GM21528 (cell line): ENCODE data around the gene CCR7.

ENCODE experiments used
- ATAC-seq: cut with Tn5 transposase; IDR thresholded peaks from one replicate; pipeline ENCODE4 v1.9.1; 2021; ENCODE audit warnings: mild to moderate bottlenecking, moderate library complexity; ENCODE audit not compliant: unreplicated experiment, low FRiP score

The CCR7 gene

DNA sequence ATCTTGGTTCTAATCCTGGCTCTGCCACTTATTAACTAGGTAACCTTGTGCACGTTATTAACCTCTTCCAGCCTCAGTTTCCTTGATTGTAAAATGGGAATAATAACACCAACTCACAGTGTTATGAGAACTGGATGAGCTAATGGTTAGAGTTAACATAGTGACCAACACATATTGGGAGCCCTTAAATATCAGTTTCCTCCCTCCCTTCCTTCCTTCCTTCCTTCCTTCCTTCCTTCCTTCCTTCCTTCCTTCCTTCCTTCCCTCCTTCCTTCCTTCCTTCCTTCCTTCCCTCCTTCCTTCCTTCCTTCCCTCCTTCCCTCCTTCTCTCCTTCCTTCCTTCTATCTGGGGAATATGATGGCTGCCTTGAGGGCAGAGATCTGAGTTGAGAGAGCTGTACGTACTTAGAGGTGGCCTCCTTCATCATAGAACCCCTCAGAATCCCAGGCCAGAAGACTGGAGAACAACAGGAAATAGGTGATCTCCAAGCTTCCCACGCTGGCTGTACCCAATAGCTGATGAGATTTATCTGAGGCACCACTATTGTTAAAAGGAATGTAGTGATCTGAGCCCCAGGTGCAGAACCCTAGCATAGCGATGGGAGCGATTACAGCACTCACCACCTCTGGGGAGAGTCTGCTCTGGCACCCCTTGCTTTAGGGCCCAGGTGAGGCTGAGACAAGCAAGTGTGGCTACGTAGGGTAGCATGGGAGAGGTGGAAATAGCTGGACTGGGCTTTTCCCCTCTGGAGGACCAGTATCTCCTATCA lies 26.2 kb downstream of the CCR7 start:
- ATAC-seq, result no peak

DNA sequence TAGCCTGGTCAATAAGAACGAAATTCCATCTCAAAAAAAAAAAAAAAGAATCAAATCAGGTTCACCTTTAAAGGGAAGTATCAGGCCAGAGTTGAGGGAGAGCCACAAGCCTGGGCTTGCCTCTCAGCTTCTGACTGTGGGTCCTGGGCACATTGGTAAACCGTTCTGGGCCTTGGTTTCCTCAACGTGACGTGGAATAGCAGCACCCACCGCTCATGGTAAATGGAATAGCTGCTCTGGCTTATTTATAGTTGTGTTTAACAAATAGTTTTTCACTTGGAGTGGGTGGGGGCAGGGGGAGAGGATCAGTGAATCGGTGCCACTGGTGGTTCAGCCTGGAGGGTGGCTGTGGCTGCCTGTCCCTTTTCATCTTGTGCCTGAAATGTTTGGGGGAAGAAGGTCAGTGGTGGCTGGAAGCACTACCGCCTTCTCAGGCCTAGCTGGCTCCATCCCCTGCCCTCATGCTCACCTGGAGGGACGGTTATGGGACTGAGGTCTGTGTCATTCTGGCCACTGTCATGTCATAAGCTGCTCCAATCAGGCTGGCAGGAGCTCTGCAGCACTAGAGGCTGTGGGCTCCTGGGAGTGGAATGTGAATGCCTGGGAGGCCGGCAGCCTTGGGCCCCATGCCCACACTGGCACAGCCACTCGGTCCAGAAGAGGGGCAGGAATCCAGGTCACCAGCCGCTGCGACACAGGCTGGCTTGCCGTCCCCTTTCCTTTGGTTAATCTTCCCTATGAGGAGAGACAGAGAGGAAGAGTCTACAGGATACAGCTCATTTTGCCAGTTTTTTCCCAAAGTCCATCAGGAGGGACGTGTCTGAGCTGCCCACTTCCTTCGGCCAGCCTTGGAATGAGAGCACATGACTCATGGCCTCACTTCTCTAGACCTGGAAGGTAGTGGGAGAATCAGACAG lies 27.0 kb downstream of the CCR7 start:
- ATAC-seq, result no peak

DNA sequence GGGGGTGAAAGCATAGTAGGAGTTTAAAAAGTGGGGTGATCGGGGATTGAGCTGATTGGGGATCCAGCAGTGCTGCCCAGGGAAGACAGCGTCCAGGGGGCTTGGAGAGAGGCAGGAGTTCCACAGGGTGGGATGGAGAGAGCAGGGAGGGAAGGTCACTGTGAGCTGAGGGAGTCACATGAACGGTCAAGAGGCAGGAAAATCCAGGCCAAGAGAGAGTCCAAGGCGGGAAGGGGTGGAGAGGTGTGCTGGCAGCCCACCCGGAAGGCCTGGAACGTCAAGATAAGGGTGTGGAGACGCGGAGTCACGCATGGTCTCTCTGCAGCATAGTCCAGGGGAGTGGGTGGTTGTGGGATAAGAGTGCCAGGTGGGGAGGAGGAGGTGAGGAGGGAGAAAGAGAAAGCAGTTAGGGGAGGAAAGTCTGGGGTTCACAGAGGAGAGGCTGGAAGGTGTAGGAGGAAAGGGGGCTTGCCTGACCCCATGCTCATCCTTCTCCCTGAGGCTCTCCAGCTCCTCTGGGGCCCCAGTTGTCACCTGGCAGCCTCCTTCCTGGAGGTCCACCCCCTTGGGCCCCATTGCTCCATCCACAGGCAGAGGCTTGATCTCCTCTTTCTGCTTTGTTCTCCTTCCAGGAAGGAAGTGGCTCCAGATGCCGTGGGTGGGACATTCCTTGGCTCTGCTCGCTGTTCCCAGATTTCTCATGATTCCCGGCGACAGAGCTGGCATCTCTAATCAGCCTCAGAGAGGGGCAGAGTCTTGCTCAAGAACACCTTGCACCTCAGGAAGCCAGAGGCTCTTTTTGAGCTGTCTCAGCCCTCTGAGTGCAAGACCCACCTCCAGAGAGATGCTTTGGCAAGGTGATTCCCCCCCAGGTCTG lies 28.7 kb downstream of the CCR7 start:
- no peak for ATAC-seq

DNA sequence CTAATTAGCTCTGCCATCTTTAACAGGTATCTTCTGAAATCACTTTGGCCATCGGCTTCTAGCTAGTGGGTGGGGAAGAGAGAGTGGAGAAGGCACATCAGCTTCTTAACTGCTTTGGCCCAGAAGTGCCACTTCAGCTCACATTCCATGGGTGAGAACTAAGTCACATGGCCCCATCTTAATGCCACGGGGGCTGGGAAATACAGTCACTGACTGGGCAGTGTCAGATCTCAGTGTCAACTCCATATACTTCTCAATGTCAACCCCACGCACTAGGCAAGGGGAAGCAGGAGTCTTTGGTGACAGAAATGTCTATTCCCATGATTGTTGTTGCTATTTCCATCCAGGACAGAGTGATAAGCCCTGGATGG lies 29.4 kb downstream of the CCR7 start:
- ATAC-seq, result no peak

DNA sequence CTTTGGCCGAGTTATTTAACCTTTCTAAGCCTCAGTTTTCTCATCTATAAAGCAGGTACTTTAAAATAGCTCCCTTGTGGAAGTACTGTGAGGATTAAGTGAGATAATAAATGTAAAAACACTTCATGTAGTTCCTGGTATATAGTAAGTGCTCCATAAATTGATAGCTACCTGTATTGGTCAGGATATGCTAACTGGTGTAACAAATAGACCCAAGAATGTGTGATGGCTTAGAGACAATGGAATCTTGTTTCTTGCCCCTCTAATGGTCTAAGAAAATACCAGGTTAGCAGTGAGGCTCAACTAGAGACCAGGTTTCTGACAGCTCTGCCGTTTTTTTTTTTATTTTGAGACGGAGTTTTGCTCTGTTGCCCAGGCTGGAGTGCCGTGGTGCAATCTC lies 29.8 kb downstream of the CCR7 start:
- ATAC-seq, result no peak

DNA sequence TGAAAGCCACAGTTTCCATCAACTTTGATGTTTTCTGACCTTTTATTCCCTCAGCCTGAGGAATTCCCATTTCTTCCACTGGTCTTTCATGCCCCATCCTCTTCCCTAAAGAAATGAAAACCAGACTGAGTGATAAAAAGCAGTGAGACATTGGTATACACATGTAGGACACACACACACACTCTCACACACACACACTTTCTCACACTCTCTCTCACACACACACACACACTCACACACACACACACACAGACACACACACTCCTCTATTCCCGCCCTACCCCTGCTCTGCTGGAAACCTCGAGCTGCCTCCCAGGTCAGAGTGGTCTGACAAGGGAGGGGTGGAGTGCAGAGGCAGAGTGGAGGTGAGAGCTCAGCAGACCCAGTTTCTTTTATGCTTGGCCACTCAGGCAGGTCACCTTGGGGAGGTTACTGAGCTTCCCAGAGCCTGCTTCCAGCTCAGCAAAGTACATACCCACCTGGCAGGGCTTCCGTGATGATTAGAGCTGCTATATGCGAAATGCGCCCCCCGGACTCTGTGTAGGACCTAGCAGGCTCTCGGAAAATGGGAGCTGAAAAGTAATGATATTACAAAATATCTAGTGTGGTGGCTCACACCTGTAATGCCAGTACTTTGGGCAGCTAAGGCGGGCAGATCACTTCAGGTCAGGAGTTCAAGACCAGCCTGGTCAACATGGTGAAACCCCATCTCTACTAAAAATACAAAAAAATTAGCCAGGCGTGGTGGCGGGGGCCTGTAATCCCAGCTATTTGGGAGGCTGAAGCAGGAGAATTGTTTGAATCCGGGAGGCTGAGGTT lies 30.7 kb downstream of the CCR7 start:
- no peak for ATAC-seq

DNA sequence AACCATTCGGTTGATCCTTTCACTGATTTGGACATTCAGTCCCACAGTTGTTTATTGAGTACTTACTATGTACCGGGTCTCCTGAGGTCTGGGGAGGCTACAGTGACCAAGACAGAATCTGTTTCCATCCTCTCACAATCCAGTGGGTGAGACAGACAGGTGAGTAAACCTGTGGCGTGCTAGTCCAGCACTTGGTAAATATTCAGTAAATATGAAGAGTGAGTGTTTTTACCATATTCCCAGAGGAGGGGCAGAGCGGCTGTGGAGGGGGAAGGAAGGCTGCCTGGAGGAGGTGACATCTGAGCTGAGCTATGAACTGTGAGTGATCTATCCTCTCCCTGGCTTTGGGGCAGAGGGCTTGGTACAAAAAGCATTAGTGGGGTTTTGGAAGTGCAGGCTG lies 31.4 kb downstream of the CCR7 start:
- ATAC-seq, result no peak

DNA sequence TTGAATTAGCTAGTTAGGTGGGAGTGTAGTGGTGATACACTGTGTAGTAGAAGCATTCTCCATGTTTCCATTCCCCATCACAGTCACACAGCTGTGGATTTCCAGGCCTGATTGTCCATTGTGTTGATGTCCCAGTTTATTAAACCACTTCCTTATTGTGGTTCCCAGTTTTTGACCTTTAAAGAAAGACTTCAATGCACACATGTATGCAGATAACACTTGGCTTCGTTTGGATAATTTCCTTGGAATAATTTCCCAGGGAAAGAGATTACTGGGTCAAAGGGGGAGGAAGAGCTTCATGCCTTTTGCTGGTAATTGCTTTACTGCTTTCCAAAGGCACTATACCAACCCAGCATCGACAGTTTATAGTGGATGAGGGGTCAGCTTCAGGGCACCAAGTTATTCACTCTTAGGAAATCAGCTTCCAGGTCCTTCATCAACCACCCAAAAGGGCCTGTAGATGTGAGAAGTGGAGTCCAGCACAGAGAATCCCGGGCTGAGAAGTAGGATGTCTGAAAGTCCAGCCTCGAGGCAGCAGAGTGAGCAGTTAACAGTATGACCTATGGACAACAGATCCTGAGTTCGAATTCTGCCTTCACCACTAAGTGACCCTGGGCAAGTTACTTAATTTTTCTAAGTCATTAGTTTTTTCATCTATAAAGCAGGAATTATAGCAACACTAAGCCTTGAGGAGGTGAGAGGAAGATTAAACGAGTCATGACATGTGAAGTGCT lies 32.6 kb downstream of the CCR7 start:
- no peak for ATAC-seq

DNA sequence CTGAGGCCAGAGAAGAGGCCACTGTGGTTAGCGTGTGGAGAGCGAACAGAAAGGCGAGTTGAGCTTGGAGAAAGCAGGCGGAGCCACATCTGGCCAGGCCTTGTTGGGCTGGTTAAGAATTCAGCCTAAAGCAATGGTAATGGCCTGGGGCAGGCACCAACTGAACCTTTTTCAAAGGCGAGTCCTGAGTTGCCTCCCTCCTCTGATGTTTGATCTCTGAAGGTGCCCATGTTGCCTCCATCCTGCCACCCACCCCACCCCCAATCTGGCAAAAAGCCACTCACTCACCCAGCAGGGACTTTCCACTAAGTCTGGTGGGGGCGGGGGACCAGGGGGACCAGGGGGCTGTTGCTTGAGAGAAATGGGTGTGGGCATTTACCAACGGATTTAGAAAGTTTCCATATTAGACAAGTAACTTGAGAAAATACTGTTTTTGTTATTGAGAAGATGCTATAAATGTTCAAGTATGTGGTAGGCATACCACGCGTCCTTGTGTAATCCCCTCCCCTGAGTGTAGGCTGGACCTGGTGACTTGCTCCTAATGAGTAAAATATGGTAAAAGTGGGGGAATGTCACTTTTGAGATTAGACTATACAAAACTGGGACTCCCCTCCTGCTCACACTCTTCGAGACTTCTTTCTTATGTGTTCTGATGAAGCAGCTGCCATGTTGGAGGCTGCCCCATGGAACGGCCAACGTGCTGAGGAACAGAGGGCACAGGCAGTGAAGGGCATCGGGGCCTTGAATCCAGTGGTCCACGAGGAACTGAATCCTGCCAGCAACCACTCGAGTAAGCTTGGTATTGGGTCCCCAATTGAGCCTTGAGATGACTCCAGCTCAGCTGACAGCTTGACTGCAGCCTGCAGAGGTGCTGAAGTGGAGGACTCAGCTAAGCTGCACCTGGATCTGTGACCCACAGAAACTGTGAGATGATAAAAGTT lies 34.0 kb downstream of the CCR7 start:
- no peak for ATAC-seq

DNA sequence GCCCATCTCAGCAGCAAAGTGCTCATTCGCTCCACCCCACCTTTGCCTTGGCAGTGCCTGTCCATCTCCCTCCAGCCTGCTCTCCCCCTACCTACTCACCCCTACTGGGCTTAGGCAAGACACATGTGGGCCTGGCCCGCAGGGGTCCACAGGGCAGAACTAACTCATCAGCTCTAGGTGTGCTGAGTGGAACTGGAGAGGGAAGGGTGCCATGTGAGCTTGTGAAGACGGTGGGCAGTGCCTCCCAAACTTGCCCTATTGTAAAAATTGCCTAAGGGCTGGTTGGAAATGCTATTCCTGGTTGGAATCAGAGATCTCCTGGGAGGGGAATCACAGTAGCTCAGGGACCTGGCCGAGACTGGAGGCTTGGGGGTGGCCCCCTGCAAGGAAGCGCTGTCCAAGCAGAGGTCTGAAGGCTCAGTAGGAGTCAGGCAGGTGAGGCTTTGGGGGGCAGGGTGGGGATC lies 34.7 kb downstream of the CCR7 start:
- ATAC-seq, result no peak

DNA sequence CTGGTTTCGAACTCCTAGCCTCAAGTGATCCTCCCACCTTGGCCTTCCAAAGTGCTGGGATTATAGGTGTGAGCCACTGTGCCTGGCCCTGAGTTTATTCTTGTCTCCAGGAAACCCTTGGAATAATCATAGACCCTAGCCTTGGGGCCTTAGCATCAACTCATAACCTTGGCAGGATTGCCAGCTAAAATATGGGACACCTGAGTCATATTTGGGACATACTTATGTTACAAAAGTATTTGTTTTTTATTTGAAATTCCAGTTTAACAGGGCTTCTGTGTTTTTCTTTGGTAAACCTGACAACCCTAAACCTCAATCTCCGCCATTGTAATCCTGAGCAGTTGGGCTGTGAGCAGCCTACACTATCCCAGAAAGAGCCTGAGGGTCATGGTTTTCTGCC lies 35.3 kb downstream of the CCR7 start:
- ATAC-seq, result no peak

DNA sequence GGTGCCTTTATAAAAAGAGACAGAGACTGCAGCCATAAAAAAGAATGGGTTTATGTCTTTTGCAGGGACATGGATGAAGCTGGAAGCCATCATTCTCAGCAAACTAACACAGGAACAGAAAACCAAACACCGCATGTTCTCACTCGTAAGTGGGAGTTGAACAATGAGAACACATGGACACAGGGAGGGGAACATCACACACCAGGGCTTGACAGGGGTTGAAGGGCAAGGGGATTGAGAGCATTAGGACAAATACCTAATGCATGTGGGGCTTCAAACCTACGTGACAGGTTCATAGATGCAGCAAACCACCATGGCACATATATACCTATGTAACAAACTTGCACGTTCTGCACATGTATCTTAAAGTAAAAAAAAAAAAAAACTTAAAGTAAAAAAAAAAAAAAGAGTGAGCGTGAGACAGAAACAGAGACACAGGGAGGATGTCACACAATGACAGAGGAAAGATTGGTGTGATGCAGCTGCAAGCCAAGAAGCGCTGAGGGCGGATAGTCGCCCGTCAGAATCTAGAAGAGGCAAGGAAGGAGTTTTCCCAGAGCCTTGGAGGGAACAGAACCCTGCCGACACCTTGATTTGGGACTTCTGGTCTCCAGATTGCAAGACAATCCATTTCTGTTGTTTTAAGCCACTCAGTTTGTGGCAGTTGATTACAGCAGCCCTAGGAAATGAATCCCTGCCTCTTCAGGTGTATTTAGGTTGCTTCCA lies 36.4 kb downstream of the CCR7 start:
- ATAC-seq, result no peak

DNA sequence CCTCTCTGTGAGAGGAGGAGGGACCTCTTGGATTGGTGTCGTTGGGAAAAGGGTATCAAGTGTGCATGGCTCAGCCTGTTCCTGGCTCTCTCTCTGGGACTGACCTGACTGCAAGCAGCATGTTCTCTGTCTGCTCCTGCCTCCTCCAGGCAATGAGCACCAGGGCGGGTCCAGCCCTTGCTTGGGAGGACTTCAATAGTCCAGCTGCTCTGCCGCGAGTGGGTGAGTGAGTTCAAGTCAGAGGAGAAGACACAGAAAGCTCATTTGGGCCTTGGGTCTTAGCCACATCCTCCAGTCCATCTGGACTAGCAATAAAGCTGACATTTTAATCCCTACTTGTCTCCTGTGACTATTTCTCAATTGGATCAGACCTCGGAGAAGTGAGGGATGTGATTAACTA lies 38.6 kb downstream of the CCR7 start:
- ATAC-seq, result no peak

DNA sequence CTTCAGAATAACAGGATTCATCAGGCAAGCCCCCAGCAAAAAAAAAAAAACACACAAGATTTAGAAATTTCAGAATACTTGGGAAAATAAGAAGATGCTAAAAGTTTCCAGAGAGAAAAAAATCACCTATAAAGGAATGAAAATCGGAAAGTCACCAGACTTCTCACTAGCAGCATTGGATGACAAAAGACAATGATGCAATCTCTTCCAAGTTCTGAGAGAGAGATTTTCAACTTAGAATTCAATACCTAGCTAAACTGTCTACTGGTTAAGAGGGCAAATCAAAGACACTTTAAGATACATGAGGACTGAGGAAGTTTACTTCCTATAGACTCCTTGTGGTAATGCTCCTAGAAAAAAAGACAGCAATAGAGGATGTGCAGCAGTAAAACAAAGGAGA lies 40.0 kb downstream of the CCR7 start:
- ATAC-seq, result no peak

DNA sequence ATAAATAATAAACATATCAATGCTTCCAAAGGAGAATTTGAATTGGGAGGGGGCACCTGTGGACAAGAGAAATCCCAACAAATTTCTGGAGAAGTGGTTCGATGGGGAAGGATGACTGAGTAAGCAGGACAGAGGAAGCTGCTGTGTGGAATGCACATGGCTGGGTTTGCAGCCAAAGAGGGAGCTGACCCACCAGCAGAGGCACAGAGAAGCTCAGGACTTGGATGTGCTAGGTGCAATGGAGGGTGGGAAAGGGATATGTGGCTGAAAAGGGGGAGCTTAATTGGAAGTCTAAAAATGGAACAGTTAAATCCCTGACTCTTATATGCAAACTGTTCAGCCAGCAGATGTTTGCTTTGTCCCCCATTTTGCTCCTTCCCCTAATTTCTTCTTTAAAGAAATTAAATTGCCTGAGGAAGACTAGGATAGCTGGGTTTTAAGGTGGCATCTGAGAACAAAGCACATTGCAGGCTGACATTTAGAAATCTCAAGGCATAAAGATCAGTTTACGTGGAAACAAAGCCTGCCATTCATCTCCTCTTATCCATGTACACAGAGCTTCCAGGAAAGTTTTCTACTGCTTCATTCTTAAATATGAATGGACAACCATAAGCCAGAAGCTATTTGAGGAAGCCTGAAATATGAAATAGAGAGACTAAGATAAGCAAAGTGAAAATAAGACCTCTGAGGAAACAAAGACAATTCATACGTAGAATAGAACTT lies 40.9 kb downstream of the CCR7 start:
- no peak for ATAC-seq

DNA sequence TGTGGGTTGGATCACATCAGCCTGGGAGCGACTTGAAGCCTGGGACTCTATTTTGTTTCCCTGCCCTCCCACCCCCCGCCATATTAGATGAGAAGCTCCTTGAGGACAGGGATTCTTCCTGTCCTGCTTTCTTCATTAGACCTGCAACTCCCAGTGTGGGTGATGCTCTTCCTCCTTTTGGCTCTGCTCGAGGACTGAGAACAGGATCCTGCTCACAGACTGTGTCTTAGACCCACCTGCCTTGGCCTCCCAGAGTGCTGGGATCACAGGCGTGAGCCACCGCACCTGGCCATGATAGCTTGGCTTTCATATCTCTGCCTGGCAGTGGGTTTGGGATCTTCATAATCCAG lies 42.3 kb downstream of the CCR7 start:
- no peak for ATAC-seq
